Right lobe of liver (tissue), 6 donors: ENCODE results near the gene KREMEN1. TPM values are rescaled to one million over a fixed set of nuclear protein-coding genes. Genes with fewer than 3 reads are reported as not detected.

Experiments used
- ATAC-seq, 4 donors: fragments of 200-7000 bp; cut with Tn5 transposase; one replicate each; pipeline ENCODE4 v1.9.1; 2020; ENCODE audit warnings: mild to moderate bottlenecking in 4 of 4, moderate library complexity in 4 of 4
- DNase-seq, 3 donors: peaks; one replicate each; pipeline ENCODE4 v3.0.0-alpha.2; 2020
- H3K27ac ChIP-seq, 3 donors: fragments of 200-600 bp; one replicate each; pipeline ENCODE4 v1.8.0; 2022
- H3K27me3 ChIP-seq, 2 donors: fragments of 200-600 bp; one replicate each; pipeline ENCODE4 v1.8.0; 2022
- H3K36me3 ChIP-seq, 4 donors: fragments of 200-600 bp; sonication (generic) in 1 of 4; one replicate each; pipeline versions ENCODE4 v1.5.1 to v1.8.0; 2017 to 2022; ENCODE audit warnings: control low read depth in 1 of 4
- H3K4me1 ChIP-seq, 4 donors: fragments of 200-600 bp; sonication (generic) in 1 of 4; one replicate each; pipeline versions ENCODE4 v1.5.1 to v1.8.0; 2017 to 2022; ENCODE audit warnings: control low read depth in 1 of 4
- H3K4me3 ChIP-seq, 3 donors: fragments of 200-600 bp; one replicate each; pipeline ENCODE4 v1.8.0; 2022
- H3K9me3 ChIP-seq, 4 donors: fragments of 200-600 bp; sonication (generic) in 1 of 4; one replicate each; pipeline versions ENCODE4 v1.5.1 to v1.8.0; 2017 to 2022; ENCODE audit warnings: control low read depth in 1 of 4
- POLR2A ChIP-seq: fragments of 450-650 bp; IDR thresholded peaks from one replicate; pipeline ENCODE4 v1.6.1; 2017; ENCODE audit warnings: antibody characterized with exemption, mild to moderate bottlenecking
- WGBS: methylation state at CpG from one replicate; pipeline ENCODE4 v1.1.6; 2018; ENCODE audit warnings: low coverage, low lambda C conversion rate; ENCODE audit not compliant: insufficient coverage; ENCODE audit errors: missing lambda C conversion rate; 5-methylcytosine and 5-hydroxymethylcytosine counted together
- intact Hi-C, 2 donors: fragments of 100-400 bp; cut with DNase I; formaldehyde crosslinking; loops; one replicate each; pipeline versions ENCODE4 v1.11.2 to v1.14.1; 2022
- total RNA-seq, 6 experiments: library from RNA; depleted of rRNA in 2 of 6; stranded (reverse); fragments of >200 nt in 2 of 6; fragmentation: NEBNext Ultra II Directional in 3 of 6; extraction: Animal tissue kit (Norgen Biotek cat#: 25700) in 3 of 6; gene quantifications; one replicate each; pipeline versions ENCODE4 v1.1.0 to v1.2.4, GENCODE V29; 2016 to 2023
- TF ChIP-seq, protein P1 (sequence below), 4 donors: fragments of 200-600 bp in 3 of 4; fragments of 450-650 bp in 1 of 4; IDR thresholded peaks; one replicate each; pipeline versions ENCODE4 v1.5.1 to v1.8.0; 2016 to 2022; ENCODE audit warnings: antibody characterized with exemption in 4 of 4, mild to moderate bottlenecking in 2 of 4
- donor health status: DM: no; HTN: yes; CAD: no.
- donor health status: DM: no; HTN: no; CAD: no.
- donor health status: DM: no; HTN: no; CAD: no.
- donor health status: DM: no; HTN: yes; CAD: no.
- donor health status: DM: no; HTN: yes; CAD: no.

KREMEN1 gene
- total RNA-seq, 6 experiments from 2014 or later, result 1.7 to 6.7 (median 3.0) TPM

DNA sequence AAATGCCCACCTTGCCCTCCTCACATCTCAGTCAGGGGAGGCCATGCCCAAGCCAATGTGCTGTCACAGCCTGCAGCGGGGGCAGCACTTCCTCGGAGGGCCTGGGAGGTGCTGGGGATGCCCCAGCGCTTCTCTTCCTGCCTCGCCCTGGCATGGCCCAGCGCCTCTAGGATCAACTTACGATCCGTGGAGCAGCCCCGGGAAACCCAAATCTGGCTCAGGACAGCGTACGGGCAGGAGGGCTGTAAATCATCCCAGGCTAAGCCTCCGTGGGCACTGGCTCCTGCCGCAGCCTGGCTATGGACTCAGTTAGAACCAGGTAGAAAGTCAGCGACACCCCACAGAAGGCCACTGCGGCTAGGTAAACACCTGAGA, 71.9 kb downstream of the KREMEN1 start:
- DNase-seq (no peak), ATAC-seq (no peak)
- no peaks in the 10 kb centered on the region for H3K36me3 ChIP-seq
- no peak for TF ChIP-seq POLR2A
- TF ChIP-seq, protein P1, sequence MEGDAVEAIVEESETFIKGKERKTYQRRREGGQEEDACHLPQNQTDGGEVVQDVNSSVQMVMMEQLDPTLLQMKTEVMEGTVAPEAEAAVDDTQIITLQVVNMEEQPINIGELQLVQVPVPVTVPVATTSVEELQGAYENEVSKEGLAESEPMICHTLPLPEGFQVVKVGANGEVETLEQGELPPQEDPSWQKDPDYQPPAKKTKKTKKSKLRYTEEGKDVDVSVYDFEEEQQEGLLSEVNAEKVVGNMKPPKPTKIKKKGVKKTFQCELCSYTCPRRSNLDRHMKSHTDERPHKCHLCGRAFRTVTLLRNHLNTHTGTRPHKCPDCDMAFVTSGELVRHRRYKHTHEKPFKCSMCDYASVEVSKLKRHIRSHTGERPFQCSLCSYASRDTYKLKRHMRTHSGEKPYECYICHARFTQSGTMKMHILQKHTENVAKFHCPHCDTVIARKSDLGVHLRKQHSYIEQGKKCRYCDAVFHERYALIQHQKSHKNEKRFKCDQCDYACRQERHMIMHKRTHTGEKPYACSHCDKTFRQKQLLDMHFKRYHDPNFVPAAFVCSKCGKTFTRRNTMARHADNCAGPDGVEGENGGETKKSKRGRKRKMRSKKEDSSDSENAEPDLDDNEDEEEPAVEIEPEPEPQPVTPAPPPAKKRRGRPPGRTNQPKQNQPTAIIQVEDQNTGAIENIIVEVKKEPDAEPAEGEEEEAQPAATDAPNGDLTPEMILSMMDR (IDR thresholded peaks at IDR 0.05), result no peak
- intact Hi-C loops, result no loop called here
- WGBS, result 72% methylated on average over 3 of the region's 14 CpGs
- no peaks in the 10 kb centered on the region for H3K27me3 ChIP-seq
- no peaks in the 10 kb centered on the region for H3K9me3 ChIP-seq
- H3K4me1 ChIP-seq, result peaks cover 0 to 10% (median 0%) of the 10 kb centered on the region in 4 donors
- no peak overlapping the region for H3K27ac ChIP-seq
- no peak overlapping the region for H3K4me3 ChIP-seq

DNA sequence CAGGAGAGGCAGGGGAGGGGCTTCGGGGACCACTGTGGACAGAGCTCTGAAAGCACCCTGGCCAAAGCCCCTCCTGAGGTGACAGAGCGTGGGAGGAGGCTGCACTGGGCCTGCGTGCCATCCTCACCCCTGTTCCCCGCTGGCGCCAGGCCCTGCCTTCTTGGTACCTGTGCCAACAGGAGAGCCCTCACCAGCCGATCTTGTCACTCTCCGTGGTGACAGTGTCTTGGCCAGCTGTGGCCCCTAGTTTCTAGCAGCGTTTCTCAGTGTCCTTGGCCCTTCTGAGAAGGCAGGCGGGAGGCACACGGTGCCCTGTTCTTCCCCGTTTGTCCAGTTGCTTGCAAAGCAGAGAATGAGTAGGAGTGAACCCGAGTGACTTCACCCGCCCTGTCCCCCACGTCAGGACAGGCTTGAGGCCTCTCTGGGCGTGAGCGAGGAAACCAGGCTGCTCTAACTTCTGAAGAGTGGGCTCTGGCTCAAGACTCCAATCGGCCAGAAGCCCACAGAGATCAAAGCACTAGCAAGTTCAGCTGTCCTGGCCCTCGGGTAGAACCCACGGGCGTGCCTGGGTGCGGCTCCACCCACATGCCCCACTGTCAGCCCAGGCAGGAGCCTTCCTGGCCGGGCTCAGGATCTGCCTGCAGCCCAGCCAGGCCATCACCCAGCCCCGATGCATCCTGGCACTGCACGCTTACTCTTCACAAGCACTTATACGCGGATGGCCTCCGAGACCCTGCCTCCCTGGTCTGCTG, 72.7 kb downstream of the KREMEN1 start:
- Histone ChIP-seq H3K36me3 (no peaks in the 10 kb centered on the region), H3K9me3 (no peaks in the 10 kb centered on the region), H3K27me3 (no peaks in the 10 kb centered on the region), H3K4me1 (peaks cover 0 to 4% (median 0%) of the 10 kb centered on the region in 4 donors), H3K4me3 (no peak overlapping the region), H3K27ac (no peak overlapping the region)
- peak; percentile 17 to 55 (median 26) for ATAC-seq
- 73% methylated on average over 7 of the region's 27 CpGs for WGBS
- TF ChIP-seq POLR2A, result no peak
- TF ChIP-seq, protein P1 (IDR thresholded peaks at IDR 0.05), result no peak
- intact Hi-C loops, result no loop called here
- DNase-seq, result no peak

DNA sequence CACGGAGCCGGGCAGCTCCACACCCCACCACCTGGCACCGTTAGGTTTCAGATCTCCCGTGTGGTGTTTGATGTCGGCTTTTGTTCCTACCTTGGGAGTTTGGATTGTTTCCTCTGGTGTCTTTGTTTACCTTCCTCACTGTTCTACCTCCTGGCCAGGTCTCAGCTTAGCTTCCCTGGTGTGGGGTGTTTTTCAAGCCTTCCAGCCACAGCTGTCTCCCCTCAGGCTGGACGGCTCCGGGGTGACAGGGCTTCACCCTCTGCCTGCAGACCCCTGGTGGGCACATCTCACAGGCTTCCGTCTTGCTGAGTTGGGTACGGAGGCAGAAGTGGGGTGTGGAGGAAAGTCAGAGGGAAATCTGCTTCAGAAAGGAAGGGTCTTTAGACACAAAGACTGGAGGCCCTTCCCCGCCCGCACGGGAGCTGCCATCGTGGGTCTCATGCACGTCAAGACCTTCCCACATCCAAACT, 73.3 kb downstream of the KREMEN1 start:
- no peak overlapping the region for H3K27ac ChIP-seq
- no peak overlapping the region for H3K4me3 ChIP-seq
- no peaks in the 10 kb centered on the region for H3K9me3 ChIP-seq
- no peaks in the 10 kb centered on the region for H3K27me3 ChIP-seq
- WGBS, result 78% methylated on average over 8 of the region's 14 CpGs
- no peaks in the 10 kb centered on the region for H3K4me1 ChIP-seq
- ATAC-seq (no peak), DNase-seq (no peak)
- no peaks in the 10 kb centered on the region for H3K36me3 ChIP-seq
- intact Hi-C loops, result no loop called here
- TF ChIP-seq, protein P1 (IDR thresholded peaks at IDR 0.05), result no peak
- TF ChIP-seq POLR2A, result no peak

DNA sequence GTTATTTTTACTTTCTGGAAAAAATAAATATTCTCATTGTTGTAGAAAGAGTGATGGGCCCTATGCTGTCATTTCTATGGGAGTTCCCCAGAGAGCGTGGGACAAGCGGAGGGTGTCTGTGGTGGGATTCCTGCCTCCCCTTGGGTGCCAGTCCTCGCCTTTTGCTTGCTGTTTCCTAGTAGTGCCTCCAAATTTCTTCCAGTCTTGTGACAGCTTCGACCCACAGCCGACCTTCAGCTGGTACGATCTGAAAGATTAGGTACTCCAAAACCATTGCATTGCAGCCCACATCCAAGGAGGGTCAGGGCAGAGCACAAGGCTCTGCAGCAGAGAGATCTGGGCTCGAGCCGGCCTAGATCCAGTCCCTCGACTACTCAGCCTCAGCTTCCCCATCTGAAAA, 73.9 kb downstream of the KREMEN1 start:
- Histone ChIP-seq H3K4me1 (no peaks in the 10 kb centered on the region), H3K27ac (no peak overlapping the region), H3K9me3 (no peaks in the 10 kb centered on the region), H3K27me3 (no peaks in the 10 kb centered on the region), H3K36me3 (no peaks in the 10 kb centered on the region), H3K4me3 (no peak overlapping the region)
- intact Hi-C loops, result no loop called here
- ATAC-seq, result no peak
- DNase-seq, result no peak
- WGBS, result 80% methylated on average over 8 of the region's 9 CpGs
- TF ChIP-seq POLR2A, result no peak
- TF ChIP-seq, protein P1 (IDR thresholded peaks at IDR 0.05), result no peak
